Measurements from ENCODE around the gene INAFM1. TPM values are rescaled to one million over a fixed set of nuclear protein-coding genes. Genes with fewer than 3 reads are reported as not detected.
"Not testable (repeated sequence)": the region's sequence is repeated elsewhere in the genome, so short reads cannot be mapped to it uniquely, and the experiment has no call there.

The INAFM1 gene
- total RNA-seq, 1 donor = 2.3 TPM

GRCh38 chr19:47243364-47243775, 31.3 kb upstream of the INAFM1 start:
- peak; percentile 36 for DNase-seq (ENCODE audit: low read depth)

GRCh38 chr19:47243776-47244547, 30.7 kb upstream of the INAFM1 start:
- H3K4me3 ChIP-seq (ENCODE audit: low read depth, low read length) = peak overlapping the region; percentile 66
- DNase-seq (ENCODE audit: low read depth) = peak; percentile 97
- TF ChIP-seq CTCF (IDR thresholded peaks at IDR 0.05; ENCODE audit: insufficient read depth, low read length) = peak; percentile 85

More at GRCh38 chr19:47243364-47243775, 31.3 kb upstream of the INAFM1 start:
- TF ChIP-seq CTCF (IDR thresholded peaks at IDR 0.05; ENCODE audit: insufficient read depth, low read length) = no peak
- H3K4me3 ChIP-seq (ENCODE audit: low read depth, low read length) = peak overlapping the region; percentile 66

GRCh38 chr19:47247308-47247990, 27.2 kb upstream of the INAFM1 start:
- DNase-seq (ENCODE audit: low read depth) = peak; percentile 85
- TF ChIP-seq CTCF (IDR thresholded peaks at IDR 0.05; ENCODE audit: insufficient read depth, low read length) = peak; percentile 94
- H3K4me3 ChIP-seq (ENCODE audit: low read depth, low read length) = no peak overlapping the region

GRCh38 chr19:47253016-47253415, 21.7 kb upstream of the INAFM1 start:
- H3K4me3 ChIP-seq (ENCODE audit: low read depth, low read length); DNase-seq (ENCODE audit: low read depth): not testable (repeated sequence)

- TF ChIP-seq CTCF (IDR thresholded peaks at IDR 0.05; ENCODE audit: insufficient read depth, low read length) = no peak
- peak; percentile 79 for DNase-seq (ENCODE audit: low read depth)
- H3K4me3 ChIP-seq (ENCODE audit: low read depth, low read length) = no peak overlapping the region
These were observed 21.2 kb upstream of the INAFM1 start for GRCh38 chr19:47253467-47253881.

- no peak overlapping the region for H3K4me3 ChIP-seq (ENCODE audit: low read depth, low read length)
- TF ChIP-seq CTCF (IDR thresholded peaks at IDR 0.05; ENCODE audit: insufficient read depth, low read length) = no peak
- no peak for DNase-seq (ENCODE audit: low read depth)
These were observed 20.7 kb upstream of the INAFM1 start for GRCh38 chr19:47253970-47254369.
